GM21529 (cell line): Measurements from ENCODE around the gene SHANK2.

ENCODE experiments used
- ATAC-seq: cut with Tn5 transposase; IDR thresholded peaks from one replicate; pipeline ENCODE4 v1.9.1; 2021; ENCODE audit not compliant: unreplicated experiment

SHANK2 gene

GRCh38 chr11:71269603-71270511 lies 17.5 kb upstream of the SHANK2 start:
- no peak for ATAC-seq

- ATAC-seq: no peak
Observed at GRCh38 chr11:71268706-71269321, 16.4 kb upstream of the SHANK2 start.

- no peak for ATAC-seq
Observed at GRCh38 chr11:71267807-71268421, 15.5 kb upstream of the SHANK2 start.

- no peak for ATAC-seq
Observed at GRCh38 chr11:71266114-71266833, 13.9 kb upstream of the SHANK2 start.

- ATAC-seq: no peak
Observed at GRCh38 chr11:71265559-71266092, 13.2 kb upstream of the SHANK2 start.

GRCh38 chr11:71263386-71263785 lies 11.0 kb upstream of the SHANK2 start:
- ATAC-seq: no peak

GRCh38 chr11:71255800-71256479 lies 3.6 kb upstream of the SHANK2 start:
- no peak for ATAC-seq

GRCh38 chr11:71255323-71255722 lies 2.9 kb upstream of the SHANK2 start:
- ATAC-seq: no peak

- ATAC-seq: no peak
Observed at GRCh38 chr11:71253794-71254193, 1.4 kb upstream of the SHANK2 start.

GRCh38 chr11:71252770-71253730 lies 673 bp upstream of the SHANK2 start:
- no peak for ATAC-seq

- ATAC-seq: no peak
Observed at GRCh38 chr11:71251761-71252268, 562 bp downstream of the SHANK2 start.

- ATAC-seq: no peak
Observed at GRCh38 chr11:71251151-71251721, 1.1 kb downstream of the SHANK2 start.

- no peak for ATAC-seq
Observed at GRCh38 chr11:71250523-71251150, 1.7 kb downstream of the SHANK2 start.

GRCh38 chr11:71249301-71249700 lies 3.1 kb downstream of the SHANK2 start:
- no peak for ATAC-seq

GRCh38 chr11:71248656-71249055 lies 3.7 kb downstream of the SHANK2 start:
- ATAC-seq: no peak

GRCh38 chr11:71248251-71248570 lies 4.2 kb downstream of the SHANK2 start:
- ATAC-seq: no peak

GRCh38 chr11:71247551-71248250 lies 4.7 kb downstream of the SHANK2 start:
- no peak for ATAC-seq

- no peak for ATAC-seq
Observed at GRCh38 chr11:71246559-71246958, 5.8 kb downstream of the SHANK2 start.
